Measurements from ENCODE around the gene EIF4G1. TPM values are rescaled to one million over a fixed set of nuclear protein-coding genes. Genes with fewer than 3 reads are reported as not detected.

Gene EIF4G1
- total RNA-seq, 1 donor from 2014 or later: 88.0 TPM

GRCh38 chr3:184380627-184381260 is 66.3 kb downstream of the EIF4G1 start:
- DNase-seq (ENCODE audit: low spot score in 2 of 2) (no peak), FAIRE-seq (no peak)

- DNase-seq (ENCODE audit: low spot score in 2 of 2): no peak
- FAIRE-seq: no peak
Observed at GRCh38 chr3:184381261-184382224, 67.1 kb downstream of the EIF4G1 start.

GRCh38 chr3:184382326-184383032 is 68.1 kb downstream of the EIF4G1 start:
- FAIRE-seq (no peak), DNase-seq (ENCODE audit: low spot score in 2 of 2) (no peak)

- DNase-seq (ENCODE audit: low spot score in 2 of 2) (no peak), FAIRE-seq (no peak)
Observed at GRCh38 chr3:184383033-184383740, 68.8 kb downstream of the EIF4G1 start.

- DNase-seq (ENCODE audit: low spot score in 2 of 2) (no peak), FAIRE-seq (no peak)
Observed at GRCh38 chr3:184384342-184384741, 69.9 kb downstream of the EIF4G1 start.

Small RNA genes lying within 50 kb of the gene (small RNA-seq; reads per million reads assigned to genes)
- 451 reads per million, percentile 99 among the genes with 10 or more reads in this experiment for gene SNORD66

Other genes starting within 250 kb of the EIF4G1 start
- gene HTR3E, start 217.5 kb upstream of the EIF4G1 start, total RNA-seq: not detected
- 42.8 TPM for gene EIF2B5, start 179.2 kb upstream of the EIF4G1 start, total RNA-seq
- 34.6 TPM for gene DVL3, start 159.2 kb upstream of the EIF4G1 start, total RNA-seq
- 344 TPM for gene AP2M1, start 139.8 kb upstream of the EIF4G1 start, total RNA-seq
- gene ABCF3, start 128.4 kb upstream of the EIF4G1 start, total RNA-seq: 47.3 TPM
- 0.41 TPM for gene VWA5B2, start 85.0 kb upstream of the EIF4G1 start, total RNA-seq
- 11.0 TPM for gene ALG3, start 65.6 kb upstream of the EIF4G1 start, total RNA-seq
- gene EEF1AKMT4, start 64.9 kb upstream of the EIF4G1 start, total RNA-seq: 0.82 TPM
- 4.5 TPM for gene CAMK2N2, start 53.1 kb upstream of the EIF4G1 start, total RNA-seq
- 3.7 TPM for gene ECE2, start 38.6 kb upstream of the EIF4G1 start, total RNA-seq
- 263 TPM for gene PSMD2, start 15.4 kb upstream of the EIF4G1 start, total RNA-seq
- 60.7 TPM for gene FAM131A, start 23.0 kb downstream of the EIF4G1 start, total RNA-seq
- 7.3 TPM for gene CLCN2, start 47.0 kb downstream of the EIF4G1 start, total RNA-seq
- 33.8 TPM for gene POLR2H, start 47.1 kb downstream of the EIF4G1 start, total RNA-seq
- gene THPO, start 63.6 kb downstream of the EIF4G1 start, total RNA-seq: 0.41 TPM
- 2.0 TPM for gene CHRD, start 65.4 kb downstream of the EIF4G1 start, total RNA-seq
- 5.7 TPM for gene EPHB3, start 247.2 kb downstream of the EIF4G1 start, total RNA-seq

Measured in frontal cortex (tissue), 4 donors.